Skeletal muscle cell (primary cell): ENCODE data around the gene SPAG9.
A peak's percentile ranks its signal among the peaks of the same experiment; 100 is the strongest.

Experiments used
- DNase-seq: peaks from one replicate; pipeline ENCODE4 v3.0.0-alpha.2; 2010; ENCODE audit warnings: low read depth
- H3K4me3 ChIP-seq: 2 replicates; pipeline ENCODE4 v1.5.1; 2011; ENCODE audit warnings: low read depth, mild to moderate bottlenecking, control low read depth, low read length, moderate library complexity

The SPAG9 gene

DNA sequence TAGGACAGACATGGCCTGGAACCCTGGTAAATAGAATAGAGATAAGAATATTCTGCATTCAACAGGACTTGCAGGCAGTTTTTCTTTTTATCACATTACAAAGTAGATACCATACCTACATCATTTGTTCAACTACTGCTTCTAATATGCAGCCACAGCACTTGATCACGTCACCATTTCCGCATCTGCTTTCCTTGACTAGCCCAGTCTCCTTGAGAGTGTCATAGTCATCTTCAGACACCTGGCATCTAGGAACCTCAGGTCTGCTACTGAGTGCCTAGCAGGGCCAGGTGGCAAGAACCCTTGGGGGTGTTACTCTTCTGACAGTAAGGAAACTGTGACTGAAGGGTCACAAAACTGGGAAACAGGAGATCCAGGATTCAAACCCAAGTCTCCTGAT, 161.3 kb downstream of the SPAG9 start:
- H3K4me3 ChIP-seq: no peak overlapping the region

DNA sequence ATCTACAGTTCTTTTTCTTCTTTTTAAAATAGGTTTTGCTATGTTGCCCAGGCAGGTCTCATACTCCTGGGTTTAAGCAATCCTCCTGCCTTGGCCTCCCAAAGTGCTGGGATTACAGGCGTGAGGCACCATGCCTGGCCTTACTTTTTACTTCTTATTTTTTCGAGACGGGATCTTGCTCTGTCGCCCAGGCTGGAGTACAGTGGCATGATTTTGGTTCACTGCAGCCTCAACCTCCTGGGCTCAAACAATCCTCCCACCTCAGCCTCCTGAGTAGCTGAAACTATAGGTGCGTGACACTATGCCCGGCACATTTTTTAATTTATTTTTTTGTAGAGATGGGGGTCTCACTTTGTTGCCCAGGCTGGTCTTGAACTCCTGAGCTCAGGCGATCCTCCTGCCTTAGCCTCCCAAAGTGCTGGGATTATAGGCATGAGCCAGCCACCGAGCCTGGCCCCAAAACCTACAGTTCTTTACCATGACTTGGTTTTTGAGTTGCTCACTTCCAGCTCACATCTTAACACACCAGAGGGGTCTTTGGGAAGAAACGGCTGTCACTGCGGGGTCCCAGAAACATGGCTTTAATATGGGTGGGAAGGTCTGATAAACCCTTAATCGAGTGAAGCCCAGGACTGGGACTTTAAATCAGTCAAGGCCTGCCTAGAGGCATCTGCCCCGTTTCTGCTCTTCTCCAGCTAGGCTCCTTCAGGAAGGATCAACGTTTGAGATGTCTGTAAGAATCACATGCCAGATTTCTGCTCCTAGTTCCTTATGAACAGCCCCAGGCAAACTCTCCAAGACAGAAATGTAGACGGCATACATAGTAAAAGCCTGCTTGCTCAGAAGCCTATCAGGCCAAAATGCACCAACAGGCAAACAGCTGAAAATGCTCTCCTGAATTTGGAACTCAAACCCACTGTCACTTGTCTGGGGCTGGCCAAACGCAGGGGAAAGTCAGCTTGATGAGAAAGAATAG, 162.8 kb downstream of the SPAG9 start:
- DNase-seq: no peak
- no peak overlapping the region for H3K4me3 ChIP-seq

More for the DNA sequence above, 161.3 kb downstream of the SPAG9 start:
- DNase-seq: no peak

DNA sequence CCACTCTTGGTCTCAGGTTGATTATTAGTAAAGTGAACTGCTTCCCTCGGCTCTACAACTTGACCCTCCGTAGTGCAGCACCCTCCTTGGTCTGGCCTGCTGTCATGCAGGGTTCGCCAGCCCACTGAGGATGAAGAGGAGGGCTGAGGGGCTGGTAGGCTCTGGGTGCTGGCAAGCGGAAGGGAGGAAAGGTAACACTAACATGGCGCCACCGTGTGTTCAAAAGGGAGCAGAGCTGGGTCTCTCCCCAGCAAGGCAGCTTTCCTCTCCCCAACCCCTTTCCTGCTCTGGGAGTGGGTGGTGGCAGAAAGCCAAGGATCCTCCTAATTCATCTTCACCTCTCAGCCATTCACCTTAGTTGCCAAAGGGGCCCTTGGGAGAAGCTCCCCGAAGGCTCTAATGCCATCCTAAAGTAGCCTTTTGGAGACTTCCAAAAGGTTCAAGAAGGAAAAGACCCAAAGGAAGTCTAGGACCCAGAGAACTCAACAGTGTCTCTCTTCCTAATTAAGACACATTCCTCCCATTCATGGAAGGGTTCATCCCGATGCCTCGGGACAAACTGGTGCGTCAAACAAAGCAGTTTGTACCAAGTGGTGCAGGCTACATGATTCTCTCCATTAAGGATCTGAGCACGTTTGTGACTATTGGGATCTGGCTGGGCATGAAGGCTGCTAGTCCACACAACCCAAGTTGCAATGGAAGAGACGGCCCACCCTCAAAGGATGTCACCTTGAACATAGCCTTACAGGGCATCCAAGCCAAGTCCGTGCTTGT, 163.7 kb downstream of the SPAG9 start:
- H3K4me3 ChIP-seq: no peak overlapping the region
- DNase-seq: no peak

DNA sequence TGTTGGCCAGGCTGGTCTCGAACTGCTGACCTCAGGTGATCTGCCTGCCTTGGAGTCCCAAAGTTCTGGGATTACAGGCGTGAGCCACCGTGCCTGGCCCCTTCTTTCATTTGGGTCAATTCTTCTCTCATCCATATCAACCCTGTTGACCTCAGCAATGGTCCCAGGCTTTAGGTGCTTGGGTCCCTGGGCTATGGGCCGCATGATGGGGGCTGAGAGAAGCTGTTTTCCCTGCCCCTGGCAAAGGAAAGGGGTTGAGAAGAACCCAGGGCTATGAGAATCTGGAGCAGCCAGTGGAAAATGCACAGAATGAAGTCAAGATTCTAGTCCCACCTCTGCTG, 164.3 kb downstream of the SPAG9 start:
- no peak overlapping the region for H3K4me3 ChIP-seq
- DNase-seq: no peak

DNA sequence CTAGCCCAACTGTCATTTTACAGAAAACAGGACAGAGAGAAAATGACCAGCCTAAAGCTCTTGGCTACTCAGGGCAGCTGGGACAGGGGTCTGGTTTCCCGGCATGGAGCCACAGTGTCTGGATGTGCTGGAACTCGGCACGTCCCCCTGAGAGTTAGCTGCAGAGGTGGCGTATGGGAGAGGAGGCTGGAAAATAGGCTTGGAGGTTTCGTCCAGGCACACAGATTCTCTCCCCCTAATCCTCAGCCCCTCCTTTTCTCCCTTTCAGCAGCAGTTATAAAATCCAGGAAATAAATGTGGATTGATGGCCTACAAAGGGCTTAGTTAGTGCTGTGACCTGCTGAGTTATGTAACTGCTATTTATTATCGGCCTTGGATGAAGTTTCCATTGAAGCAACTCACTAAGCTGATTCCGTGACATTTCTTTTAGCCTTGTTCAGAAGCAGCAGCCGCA, 165.0 kb downstream of the SPAG9 start:
- H3K4me3 ChIP-seq: no peak overlapping the region
- DNase-seq: no peak

DNA sequence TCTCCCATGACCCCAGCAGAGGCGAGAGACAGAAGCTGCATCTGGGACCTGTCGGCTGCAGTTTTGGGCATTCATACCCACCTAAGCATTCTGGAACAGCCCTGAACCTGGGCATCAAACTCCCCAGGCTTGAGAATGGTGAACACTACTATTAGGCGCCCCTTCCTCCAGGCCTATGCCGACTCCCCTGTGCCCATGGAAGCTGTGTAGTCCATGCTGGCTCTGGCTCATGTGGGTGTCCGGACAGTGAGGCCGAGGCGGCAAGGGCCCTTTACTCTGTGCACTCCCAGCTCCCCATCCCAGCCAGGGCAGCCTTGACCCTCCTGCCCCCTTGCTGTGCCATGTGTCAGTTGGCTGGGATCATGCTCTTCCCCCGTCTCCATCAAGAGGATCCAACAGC, 165.5 kb downstream of the SPAG9 start:
- no peak overlapping the region for H3K4me3 ChIP-seq
- DNase-seq: no peak

DNA sequence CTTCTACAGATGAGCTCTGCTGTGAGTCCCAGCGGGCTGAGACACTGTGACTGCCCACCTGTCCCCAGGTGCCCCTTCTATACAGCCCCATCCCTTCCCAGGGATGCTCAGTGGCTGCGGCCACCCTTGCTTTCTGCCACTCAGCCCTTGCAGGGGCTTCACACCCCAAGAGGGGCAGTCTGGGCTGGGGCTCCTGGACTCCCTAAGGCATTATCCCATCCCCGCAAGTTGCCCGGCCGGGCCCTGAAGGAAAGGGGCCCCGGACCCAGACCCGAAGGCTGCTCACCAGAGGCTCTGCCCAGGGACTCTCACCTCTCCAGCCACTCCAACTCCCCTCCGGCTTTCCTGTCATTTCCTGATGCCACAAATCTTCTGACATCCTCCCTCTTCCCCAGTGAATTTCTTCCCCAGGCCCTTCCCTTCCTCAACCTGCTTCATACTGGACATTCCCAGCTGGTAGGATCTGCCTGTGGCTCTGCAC, 166.0 kb downstream of the SPAG9 start:
- no peak overlapping the region for H3K4me3 ChIP-seq
- DNase-seq: no peak

DNA sequence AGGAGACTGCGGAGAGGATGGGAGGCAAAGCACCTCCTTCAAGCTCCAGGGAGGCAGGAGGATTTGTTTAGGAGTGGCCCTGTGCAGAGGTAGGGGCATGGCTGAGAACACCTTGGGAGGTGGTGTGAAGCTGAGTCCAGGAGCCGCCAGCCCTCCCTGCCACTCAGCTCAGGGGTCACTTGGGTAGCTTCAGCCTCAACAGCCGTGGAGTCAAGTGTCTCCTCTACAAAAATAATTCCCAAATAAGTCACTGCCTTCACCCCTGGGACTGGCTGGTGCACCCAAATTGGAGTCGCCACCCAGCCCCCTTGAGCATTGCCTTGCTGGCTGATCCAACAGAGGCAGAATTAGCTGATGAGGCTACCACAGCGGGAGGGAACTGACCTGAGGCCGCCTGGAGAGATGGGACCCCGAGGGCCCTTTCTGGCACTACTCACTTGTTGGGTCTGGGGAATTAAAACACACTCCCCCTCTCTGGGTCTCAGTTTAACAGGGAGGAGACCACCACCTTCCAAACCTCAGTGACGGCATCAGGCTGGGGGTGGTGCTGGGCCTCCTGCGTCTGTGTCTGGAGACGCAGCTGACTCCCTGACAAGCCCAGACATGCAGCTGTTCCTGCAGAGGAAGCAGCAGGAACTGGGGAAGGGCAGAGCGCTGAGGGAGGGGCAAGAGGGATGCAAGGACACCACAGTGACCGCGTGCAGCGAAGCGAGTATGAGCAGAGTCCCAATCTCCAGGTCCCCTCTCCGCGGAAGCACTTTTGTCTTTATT, 166.7 kb downstream of the SPAG9 start:
- DNase-seq: peak; percentile 86
- H3K4me3 ChIP-seq: peak overlapping the region; percentile 5

DNA sequence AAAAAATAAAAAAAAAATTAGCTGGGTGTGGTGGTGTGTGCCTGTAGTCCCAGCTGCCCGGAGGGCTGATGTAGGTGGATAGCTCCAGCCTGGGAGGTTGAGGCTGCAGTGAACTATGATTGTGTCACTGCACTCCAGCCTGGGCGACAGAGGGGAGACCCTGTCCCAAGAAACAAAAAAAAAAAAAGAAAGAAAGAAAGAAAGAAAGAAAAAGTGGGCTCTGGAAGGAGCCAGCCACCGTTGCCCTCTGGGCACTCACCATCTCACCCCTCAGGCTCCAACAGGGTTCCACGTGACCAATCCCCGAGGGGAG, 167.2 kb downstream of the SPAG9 start:
- H3K4me3 ChIP-seq: no peak overlapping the region
- DNase-seq: no peak

DNA sequence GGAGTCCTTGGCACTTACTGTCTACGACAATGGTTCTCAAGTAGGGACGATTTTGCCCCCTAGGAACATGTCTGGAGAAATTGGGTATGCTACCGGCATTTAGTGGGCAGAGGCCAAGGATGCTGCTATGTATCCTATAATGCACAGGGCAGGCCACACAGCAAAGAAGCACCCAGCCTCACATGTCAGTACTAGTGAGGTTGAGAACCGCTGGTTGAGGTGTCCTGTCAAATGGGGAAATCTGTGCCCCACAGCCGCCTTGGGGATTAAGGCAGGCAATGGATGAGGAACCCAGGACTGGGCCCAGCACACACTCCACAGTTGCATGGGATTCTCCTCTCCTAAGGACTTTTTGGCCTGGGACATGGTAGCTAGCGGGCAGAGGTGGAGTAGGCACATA, 167.8 kb downstream of the SPAG9 start:
- no peak for DNase-seq
- H3K4me3 ChIP-seq: no peak overlapping the region

DNA sequence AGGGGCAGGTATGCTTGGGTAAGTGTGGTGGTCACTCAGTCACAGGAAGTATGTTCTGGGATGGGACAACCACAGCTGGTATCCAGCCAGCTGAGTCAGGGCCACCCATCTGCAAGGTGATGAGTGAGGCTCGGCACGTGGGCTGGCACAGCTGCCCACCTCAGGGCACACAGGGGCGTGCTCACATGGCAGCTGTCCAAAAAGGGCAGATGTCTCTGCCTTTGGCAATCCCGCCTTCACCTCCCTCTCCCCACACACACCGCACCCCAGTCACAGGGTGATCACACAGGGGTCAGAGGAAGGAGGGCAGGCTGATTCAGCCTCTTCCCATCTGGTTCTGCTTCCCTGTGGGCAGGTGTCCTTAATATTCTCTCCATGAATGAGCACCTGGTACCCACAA, 168.7 kb downstream of the SPAG9 start:
- DNase-seq: peak; percentile 53
- H3K4me3 ChIP-seq: no peak overlapping the region

DNA sequence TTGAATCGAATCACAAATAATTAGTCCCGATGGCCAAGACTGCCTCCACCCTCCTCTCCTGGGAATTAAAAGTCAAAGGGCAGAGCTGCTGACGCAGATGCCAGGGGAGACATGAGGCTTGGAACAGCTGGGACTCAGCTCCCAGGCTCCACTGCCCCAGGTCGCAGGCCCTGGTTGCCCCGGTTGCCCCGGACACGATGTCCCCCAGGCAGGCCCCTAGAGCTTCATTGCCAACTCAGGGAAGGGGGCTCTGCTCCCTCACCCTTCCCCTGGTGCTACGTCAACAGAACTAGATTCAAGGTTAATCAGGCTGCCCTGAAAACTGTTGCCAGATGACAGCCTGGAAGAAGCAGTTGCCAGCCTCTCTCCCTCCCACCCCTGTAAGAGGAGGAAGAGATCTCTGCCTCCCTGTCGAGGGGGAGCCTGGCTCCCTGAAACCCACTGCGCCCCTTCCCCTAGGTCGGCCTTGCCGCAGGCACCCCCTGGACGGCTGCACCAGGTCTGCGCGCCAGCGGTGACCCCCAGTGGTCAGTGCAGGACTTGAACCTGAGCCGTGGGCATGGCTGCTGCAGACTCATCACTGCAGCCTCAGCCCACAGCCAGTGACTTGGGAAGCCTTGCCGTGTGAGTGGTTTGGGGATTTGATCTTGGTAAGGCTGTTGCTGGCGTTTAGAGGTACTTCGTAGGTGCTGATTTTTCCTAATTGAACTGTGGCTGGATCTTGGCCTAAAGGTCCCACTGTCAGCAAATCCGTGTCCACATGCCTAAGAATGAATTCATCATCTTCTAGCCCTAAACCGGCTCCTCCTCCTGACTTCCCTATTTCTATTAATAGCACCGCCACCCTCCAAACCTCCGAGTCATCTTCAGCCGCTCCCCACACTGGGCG, 170.4 kb downstream of the SPAG9 start:
- DNase-seq: peak; percentile 75
- H3K4me3 ChIP-seq: no peak overlapping the region

DNA sequence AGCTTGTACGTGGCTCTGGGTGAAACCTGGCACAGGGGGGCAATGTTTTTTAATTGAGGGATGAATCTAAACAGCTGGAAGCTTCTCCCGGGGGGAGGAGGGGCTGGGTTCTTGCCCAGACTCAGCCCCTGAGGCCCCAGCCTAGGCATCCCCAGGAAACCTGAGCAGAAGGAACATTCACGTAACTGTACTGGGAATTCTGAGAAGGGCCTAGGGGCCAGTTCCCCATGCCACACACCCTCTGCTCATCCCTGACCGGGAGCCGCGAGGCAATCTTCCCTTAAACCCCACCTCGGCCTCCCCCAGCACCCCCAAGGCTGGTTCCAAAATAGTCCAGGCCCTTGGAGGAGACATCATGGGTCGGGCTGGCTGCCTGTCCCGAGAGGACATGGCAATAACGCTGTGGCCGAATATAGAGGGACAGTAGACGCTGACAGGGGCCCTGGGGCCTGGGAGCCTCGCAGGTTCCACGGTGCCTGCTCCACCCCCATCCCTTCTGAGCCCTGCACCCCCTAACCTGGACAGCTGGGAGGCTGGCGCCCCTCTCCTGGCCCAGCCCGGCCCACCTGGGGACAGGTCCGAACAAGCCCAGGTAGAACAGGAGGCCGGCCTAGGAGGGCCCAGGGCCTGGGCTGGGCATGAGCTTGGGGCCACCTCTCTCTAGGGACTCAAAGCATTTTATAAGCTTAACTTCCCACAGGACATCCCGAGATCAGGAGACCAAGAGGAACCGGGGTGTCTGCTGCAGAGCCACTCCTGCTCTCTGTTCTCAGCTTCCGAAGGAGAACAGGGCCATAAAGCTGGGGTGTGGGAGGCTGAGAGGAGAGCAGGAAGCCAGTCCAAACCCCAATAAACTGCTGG, 171.3 kb downstream of the SPAG9 start:
- no peak for DNase-seq
- H3K4me3 ChIP-seq: no peak overlapping the region

DNA sequence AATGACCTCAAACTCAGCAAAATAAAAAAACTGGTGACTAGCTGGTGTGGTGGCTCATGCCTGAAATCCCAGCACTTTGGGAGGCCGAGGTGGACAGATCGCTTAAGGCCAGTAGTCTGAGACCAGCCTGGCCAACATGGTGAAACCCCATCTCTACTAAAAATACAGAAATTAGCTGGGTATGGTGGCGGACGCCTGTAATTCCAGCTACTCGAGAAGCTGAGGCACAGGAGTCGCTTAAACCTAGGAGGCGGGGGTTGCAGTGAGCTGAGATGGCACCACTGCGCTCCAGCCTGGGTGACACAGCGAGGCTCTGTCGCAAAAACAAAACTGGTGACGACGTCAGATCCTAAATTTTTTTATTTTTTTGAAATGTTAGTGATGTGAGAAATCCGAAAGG, 172.0 kb downstream of the SPAG9 start:
- H3K4me3 ChIP-seq: no peak overlapping the region
- DNase-seq: no peak

DNA sequence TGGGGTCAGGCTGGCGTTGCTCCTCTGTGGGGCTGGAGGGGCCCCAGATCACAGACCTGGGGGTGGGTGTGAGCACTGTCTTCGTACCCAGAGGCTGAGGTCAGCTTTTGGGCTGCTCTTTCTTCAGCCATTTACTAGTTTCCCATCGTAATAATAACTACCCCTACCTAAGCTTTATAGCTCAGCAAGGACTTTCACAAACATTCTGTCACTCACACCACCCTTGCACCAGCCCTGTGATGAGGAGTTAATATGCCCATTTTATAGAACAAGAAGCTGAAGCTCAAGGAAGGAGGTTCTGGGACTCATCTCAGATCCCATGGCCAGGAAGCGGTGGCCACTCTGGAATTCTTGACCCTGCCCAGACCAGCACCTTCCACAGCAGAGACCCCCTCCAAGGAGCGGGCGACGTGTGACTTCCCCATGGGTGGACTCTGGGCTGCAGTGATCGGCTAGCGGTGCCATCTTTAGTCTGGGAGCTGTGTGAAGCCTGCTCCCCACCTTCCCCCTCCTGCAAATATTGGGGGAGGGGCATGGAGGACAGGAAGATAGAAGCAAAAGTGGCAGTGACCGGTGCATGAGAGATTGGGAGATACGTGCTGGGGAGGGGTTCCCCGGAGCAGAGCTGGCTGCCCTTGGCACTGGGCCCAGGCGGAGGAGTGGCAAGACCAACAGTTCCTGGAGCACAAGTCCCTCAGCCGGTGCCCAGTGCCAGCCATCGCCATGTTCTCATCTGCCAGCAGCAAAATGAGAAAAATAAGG, 172.7 kb downstream of the SPAG9 start:
- DNase-seq: no peak
- no peak overlapping the region for H3K4me3 ChIP-seq

DNA sequence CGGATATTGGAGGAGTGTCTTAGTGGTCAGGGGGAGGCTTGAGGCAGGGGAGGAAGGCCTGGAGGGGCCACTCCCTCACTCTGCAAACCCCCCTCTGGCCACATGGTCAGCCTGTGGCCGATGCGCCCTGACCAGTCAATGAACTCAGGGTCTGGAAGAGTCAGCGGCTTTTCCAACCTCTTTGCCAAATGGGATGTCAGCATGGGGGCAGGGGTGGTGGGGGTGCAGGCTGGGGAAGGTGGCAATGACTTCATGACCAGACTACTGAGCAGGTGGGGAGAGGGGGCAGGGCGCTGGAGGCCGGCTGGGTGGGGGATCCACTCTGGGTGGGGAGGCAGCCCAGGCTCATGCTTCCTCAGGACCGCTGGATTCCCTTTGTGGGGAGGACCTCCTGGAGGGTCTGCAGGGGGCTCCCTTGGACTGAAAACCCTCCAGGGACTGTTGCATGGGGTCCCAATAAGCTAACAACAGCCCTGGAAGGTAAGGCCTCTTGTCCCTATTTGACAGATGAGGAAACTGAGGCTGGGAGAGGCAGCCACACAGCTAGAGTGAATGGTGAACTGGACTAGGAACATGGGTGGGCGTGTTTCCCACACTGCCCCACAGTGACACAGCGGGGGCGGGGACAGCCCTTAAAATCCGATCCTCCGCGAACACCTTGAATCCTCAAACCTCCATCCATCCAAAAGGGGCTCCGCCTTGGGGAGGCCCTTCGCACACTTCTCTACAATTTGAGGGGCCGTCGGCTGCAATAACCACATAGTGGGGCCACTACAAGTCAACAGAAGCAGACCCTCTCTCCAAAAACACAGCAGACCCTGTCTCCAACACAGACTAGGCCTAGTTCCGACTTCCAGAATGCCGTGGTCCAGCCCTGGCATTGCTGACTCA, 173.5 kb downstream of the SPAG9 start:
- no peak for DNase-seq
- H3K4me3 ChIP-seq: no peak overlapping the region
